Activated naive CD4-positive, alpha-beta T cell treated with anti-CD3 and anti-CD28 coated beads, Interleukin-2, amount 10 ng/mL, durations not matched to agents 7 days and 5 days (primary cell): Measurements from ENCODE around the gene ACP2.
A peak's percentile ranks its signal among the peaks of the same experiment; 100 is the strongest.

Experiments
- CTCF ChIA-PET: fragments of 350-600 bp; sonication (Branson Sonifier 250); formaldehyde crosslinking; loops from one replicate; lab custom pipeline; 2021; ENCODE audit warnings: antibody characterized with exemption; lab: Charles Lee
- DNase-seq: peaks from one replicate; pipeline ENCODE4 v3.0.0-alpha.2; 2020
- H3K27ac Mint-ChIP-seq: one replicate; pipeline ENCODE4 v1.8.0; 2021; ENCODE audit warnings: mild to moderate bottlenecking, moderate library complexity, mixed read lengths
- H3K27me3 Mint-ChIP-seq: one replicate; pipeline ENCODE4 v1.8.0; 2021; ENCODE audit warnings: mild to moderate bottlenecking, mixed read lengths
- H3K36me3 Mint-ChIP-seq: one replicate; pipeline ENCODE4 v1.8.0; 2021; ENCODE audit warnings: mixed read lengths
- H3K4me1 Mint-ChIP-seq: one replicate; pipeline ENCODE4 v1.8.0; 2021; ENCODE audit warnings: mixed read lengths
- H3K4me3 Mint-ChIP-seq: one replicate; pipeline ENCODE4 v1.8.0; 2021; ENCODE audit warnings: mild to moderate bottlenecking, moderate library complexity, mixed read lengths
- H3K9me3 Mint-ChIP-seq: one replicate; pipeline ENCODE4 v1.8.0; 2021; ENCODE audit warnings: mixed read lengths

The ACP2 gene

DNA sequence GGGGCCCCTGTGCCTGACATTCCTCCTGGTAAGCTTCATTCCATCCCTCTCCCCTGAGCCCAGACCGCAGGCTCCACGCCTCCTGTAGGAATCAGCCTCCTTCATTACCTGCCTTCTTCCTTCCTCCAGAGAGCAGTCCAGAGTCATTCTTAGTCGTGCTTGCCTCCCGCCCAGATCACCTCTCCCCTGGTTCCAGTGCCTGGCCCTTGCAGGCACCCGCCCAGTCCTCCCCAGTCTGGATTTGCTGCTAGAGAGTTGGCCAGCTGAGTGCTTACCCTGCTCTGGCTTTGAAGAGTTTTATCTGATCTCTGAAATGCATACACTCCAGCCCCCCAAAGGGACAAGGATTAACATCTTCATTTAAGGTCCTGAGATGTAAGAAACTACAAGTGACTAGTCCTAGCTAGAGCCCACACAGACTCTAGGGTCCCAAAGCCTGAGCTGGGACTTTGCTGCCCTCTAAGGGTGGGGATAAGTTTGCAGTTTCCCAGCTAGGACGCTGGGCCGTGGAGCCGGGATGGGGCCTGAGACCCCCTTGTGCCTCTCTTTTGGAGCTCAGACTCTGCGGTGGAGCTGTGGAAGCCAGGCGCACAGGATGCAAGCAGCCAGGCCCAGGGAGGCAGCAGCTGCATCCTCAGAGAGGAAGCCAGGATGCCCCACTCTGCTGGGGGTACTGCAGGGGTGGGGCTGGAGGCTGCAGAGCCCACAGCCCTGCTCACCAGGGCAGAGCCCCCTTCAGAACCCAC is 10.8 kb upstream of the ACP2 start:
- peak; percentile 57 for DNase-seq
- Mint-ChIP-seq H3K27me3 (no peaks in the 10 kb centered on the region), H3K4me3 (no peak overlapping the region), H3K4me1 (peaks cover 18% of the 10 kb centered on the region), H3K36me3 (peaks cover 2% of the 10 kb centered on the region), H3K27ac (peak overlapping the region; percentile 66), H3K9me3 (no peaks in the 10 kb centered on the region)
- CTCF ChIA-PET: interaction anchor here (0.6 to 3.9 kb wide), 25 partner anchors 8 to 195 kb away, joined by 3 to 39 read pairs (median 5); partner anchors contain the start of genes ACP2, ARFGAP2 and DDB2

DNA sequence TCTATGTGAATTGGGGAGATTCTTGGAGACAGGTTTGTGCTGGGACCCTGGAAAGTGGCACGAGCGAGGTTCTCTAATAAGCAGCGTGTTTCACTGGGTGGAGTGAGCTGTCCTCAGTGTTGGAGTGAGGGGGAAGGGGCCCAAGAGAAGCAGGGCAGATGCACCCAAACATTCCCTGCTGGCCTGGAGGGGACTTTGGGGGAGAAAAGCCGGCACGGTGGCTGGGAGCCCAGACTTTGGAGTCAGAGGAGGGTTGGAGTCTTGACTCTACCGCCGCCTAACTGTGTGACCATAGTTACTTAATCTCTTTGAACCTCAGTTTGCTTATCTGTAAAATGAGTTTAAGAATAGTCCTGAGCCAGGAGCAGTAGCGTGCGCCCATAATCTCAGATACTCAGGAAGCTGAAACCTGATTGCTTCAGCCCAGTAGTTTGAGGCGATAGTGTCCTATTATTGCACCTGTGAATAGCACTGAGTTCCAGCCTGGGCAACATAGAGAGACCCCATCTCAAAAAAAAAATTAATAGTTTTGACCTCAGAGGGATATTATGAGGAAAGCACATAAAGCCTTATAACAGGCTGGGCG is 9.8 kb upstream of the ACP2 start:
- H3K4me3 Mint-ChIP-seq: no peak overlapping the region
- no peaks in the 10 kb centered on the region for H3K27me3 Mint-ChIP-seq
- CTCF ChIA-PET: interaction anchor here (1.0 to 3.9 kb wide), 16 partner anchors 10 to 196 kb away, joined by 3 to 39 read pairs (median 8); partner anchors contain the start of genes ACP2, ARFGAP2 and DDB2
- H3K36me3 Mint-ChIP-seq: no peaks in the 10 kb centered on the region
- peaks cover 16% of the 10 kb centered on the region for H3K4me1 Mint-ChIP-seq
- H3K9me3 Mint-ChIP-seq: no peaks in the 10 kb centered on the region
- no peak for DNase-seq
- no peak overlapping the region for H3K27ac Mint-ChIP-seq

DNA sequence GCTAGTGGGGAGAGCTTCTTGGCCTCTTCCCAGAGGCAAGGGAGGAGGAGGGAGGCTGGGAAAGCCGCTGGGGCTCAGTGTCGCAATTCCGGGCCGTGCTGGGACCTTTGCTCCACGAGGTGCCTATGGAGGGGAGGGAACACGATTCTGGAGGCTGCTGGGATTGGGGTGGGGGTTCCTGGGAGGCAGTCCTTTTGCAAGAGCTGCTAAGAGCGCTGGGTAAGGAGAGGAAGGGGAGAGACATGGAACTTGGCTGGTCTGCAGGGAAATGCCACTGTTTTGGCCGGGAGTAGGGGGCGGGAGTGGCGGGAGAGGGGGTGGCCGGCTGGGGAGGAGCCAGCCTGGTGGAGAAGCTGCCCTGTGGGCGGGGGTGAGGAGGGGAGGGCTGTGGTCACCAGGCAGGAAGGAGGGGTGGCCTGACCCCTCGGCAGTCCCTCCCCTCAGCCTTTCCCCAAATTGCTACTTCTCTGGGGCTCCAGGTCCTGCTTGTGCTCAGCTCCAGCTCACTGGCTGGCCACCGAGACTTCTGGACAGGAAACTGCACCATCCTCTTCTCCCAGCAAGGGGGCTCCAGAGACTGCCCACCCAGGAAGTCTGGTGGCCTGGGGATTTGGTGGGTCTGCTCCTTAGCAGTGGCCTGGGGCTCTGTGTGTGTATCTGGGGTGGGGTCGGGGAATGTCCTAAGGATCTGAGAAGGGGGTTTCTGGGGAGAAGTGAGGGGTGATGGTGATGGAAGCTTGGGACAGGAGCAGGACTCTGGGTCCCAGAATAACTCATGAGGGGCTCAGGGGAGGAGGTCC is 9.1 kb upstream of the ACP2 start, which contains the start of gene NR1H3:
Gene NR1H3 (plus strand): TSS at position 480 of the 800 bp plus-strand sequence. CDS start 1,221 bp downstream, outside the sequence.
- H3K36me3 Mint-ChIP-seq: no peaks in the 10 kb centered on the region
- CTCF ChIA-PET: interaction anchor here (0.9 to 3.9 kb wide), 9 partner anchors 10 to 77 kb away, joined by 3 to 39 read pairs (median 4); partner anchors contain the start of gene ACP2
- no peaks in the 10 kb centered on the region for H3K27me3 Mint-ChIP-seq
- DNase-seq: no peak
- H3K4me3 Mint-ChIP-seq: no peak within 1 kb of the TSS
- H3K27ac Mint-ChIP-seq: no peak within 1 kb of the TSS
- peaks cover 16% of the 10 kb centered on the region for H3K4me1 Mint-ChIP-seq
- H3K9me3 Mint-ChIP-seq: no peaks in the 10 kb centered on the region

DNA sequence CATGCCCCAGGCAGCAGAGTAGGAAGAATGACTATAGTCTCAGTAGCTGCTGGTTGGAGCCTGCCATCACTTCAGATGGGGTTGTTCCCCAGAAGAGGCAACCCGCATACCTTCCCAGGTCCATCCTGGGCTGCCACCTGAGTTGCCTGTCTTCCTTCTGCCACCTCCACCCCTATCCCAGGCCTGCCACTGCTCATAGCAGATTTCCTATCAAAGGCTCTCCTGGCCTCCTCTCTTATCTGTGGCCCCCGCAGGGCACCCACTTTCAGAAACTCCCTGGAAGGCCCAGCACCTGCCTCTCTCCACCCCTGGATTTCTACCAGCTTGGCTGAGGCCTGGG is 8.5 kb upstream of the ACP2 start:
- CTCF ChIA-PET: interaction anchor here (0.9 to 3.9 kb wide), 5 partner anchors 10 to 77 kb away, joined by 3 to 39 read pairs (median 4); partner anchors contain the start of gene ACP2
- no peaks in the 10 kb centered on the region for H3K36me3 Mint-ChIP-seq
- H3K27me3 Mint-ChIP-seq: no peaks in the 10 kb centered on the region
- no peaks in the 10 kb centered on the region for H3K9me3 Mint-ChIP-seq
- no peak for DNase-seq
- H3K4me1 Mint-ChIP-seq: peaks cover 16% of the 10 kb centered on the region
- no peak overlapping the region for H3K27ac Mint-ChIP-seq
- no peak overlapping the region for H3K4me3 Mint-ChIP-seq

DNA sequence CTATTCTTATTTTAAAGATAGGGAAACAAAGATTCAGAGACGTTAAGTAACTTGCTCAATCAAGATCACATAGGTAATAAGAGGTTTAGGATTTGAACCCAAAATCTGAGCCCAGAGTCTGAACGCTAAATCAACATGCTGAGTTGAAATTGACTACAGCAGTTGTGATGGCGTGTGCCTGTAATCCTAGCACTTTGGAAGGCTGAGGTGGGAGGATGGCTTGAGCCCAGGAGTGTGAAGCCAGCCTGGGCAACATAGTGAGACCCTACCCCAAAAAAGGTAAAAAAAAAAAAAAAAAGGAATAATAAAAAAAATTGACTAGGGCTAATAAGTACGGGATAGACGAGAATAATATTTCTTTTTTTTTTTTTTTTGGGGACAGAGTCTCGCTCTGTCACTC is 7.8 kb upstream of the ACP2 start:
- Mint-ChIP-seq H3K36me3 (peaks cover 1% of the 10 kb centered on the region), H3K4me1 (peaks cover 16% of the 10 kb centered on the region), H3K9me3 (no peaks in the 10 kb centered on the region), H3K4me3 (no peak overlapping the region), H3K27me3 (no peaks in the 10 kb centered on the region), H3K27ac (no peak overlapping the region)
- CTCF ChIA-PET: no interaction called here
- no peak for DNase-seq

DNA sequence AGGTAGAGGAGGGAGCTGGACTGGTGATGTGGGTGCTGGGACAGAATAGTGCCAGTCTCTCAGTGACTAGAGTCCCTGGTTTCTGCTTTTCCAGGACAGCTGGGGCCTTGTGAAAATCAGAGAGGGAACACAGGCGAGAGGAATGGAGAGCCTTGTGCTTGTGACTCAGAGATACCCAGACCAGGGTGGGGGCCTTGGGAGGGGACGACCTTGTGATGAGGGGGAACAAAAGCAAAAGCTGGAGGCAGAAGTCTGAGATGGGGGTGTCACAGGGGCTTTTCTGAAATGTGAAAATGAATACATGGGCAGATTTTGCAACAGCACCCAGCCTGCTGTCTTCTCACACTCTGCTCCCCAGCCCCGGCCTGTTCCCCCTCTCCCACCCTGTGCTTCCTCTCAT is 5.8 kb upstream of the ACP2 start:
- no peaks in the 10 kb centered on the region for H3K27me3 Mint-ChIP-seq
- H3K4me3 Mint-ChIP-seq: no peak overlapping the region
- CTCF ChIA-PET: interaction anchor here (1.3 kb wide), 1 partner anchor 20 kb away, joined by 4 read pairs; no protein-coding TSS in a partner anchor
- DNase-seq: no peak
- no peak overlapping the region for H3K27ac Mint-ChIP-seq
- no peaks in the 10 kb centered on the region for H3K9me3 Mint-ChIP-seq
- peaks cover 16% of the 10 kb centered on the region for H3K4me1 Mint-ChIP-seq
- H3K36me3 Mint-ChIP-seq: peaks cover 1% of the 10 kb centered on the region

DNA sequence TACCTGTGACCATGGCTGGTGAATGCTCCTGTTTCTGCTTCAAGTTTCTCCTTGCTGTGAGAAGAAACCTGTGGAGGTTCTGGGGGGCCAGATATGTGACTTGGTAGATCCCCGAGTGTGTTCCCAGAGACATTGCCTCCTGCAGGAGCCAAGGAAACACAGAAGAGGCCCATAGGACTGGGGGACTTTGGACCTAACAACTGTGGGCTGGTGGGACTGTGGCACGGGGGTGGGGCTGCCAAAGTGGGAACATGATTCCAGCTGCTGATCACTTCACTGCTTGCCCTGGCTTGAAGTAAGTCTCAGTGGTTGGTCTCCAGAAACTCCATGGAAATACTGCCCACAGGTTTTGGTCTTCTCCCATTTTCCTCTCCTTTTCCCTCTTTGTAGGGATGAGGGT is 5.0 kb upstream of the ACP2 start:
- Mint-ChIP-seq H3K4me3 (no peak overlapping the region), H3K9me3 (no peaks in the 10 kb centered on the region), H3K4me1 (peaks cover 18% of the 10 kb centered on the region), H3K27me3 (no peaks in the 10 kb centered on the region), H3K36me3 (peaks cover 1% of the 10 kb centered on the region), H3K27ac (no peak overlapping the region)
- DNase-seq: no peak
- CTCF ChIA-PET: interaction anchor here (1.3 kb wide), 1 partner anchor 19 kb away, joined by 4 read pairs; no protein-coding TSS in a partner anchor

DNA sequence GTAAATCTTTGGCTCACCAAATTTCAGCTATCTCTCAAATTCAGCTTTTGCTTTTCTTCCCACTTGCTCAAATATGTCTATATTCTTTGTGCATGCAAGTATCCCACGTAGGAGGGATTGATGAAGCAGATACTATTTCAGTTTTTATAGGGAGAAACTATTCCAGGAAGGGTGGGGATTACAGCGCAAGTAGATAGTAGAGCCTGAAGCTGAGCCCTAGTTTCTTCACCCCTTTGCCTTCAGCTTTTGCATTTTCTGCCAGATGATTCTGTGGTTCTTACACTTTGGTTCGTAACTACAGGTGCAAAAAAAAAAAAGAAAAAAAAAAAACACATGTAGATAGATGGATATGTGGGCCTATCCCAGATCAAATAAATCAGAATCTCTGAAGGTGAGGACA is 3.1 kb upstream of the ACP2 start:
- Mint-ChIP-seq H3K9me3 (no peaks in the 10 kb centered on the region), H3K4me3 (no peak overlapping the region), H3K36me3 (peaks cover 9% of the 10 kb centered on the region), H3K27me3 (no peaks in the 10 kb centered on the region), H3K4me1 (peaks cover 31% of the 10 kb centered on the region), H3K27ac (no peak overlapping the region)
- CTCF ChIA-PET: interaction anchor here (1.0 kb wide), 1 partner anchor 8 kb away, joined by 4 read pairs; no protein-coding TSS in a partner anchor
- DNase-seq: no peak

DNA sequence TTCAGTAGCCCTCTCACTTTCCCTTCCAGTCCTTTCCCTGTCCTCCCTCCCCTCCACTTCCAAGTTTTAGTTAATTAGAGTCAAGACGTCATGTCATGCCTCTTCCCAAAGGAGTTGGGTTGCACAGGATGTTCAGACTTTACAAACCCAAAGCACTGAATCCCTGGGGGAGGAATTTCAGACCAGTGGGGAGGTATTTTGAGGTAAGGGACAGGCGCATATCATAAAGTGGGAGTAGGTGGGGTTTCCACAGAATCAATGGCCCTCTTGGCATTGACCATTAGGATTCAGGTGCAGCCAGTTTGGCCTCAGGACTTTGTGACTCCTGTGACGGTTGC is 733 bp upstream of the ACP2 start:
- peaks cover 27% of the 10 kb centered on the region for H3K36me3 Mint-ChIP-seq
- CTCF ChIA-PET: interaction anchor here (1.3 to 6.0 kb wide), 8 partner anchors 9 to 72 kb away, joined by 3 to 39 read pairs (median 9); partner anchors contain the start of gene NR1H3
- peaks cover 32% of the 10 kb centered on the region for H3K4me1 Mint-ChIP-seq
- H3K9me3 Mint-ChIP-seq: no peaks in the 10 kb centered on the region
- peak overlapping the region; percentile 99 for H3K4me3 Mint-ChIP-seq
- peak overlapping the region; percentile 97 for H3K27ac Mint-ChIP-seq
- no peak for DNase-seq
- H3K27me3 Mint-ChIP-seq: no peaks in the 10 kb centered on the region

DNA sequence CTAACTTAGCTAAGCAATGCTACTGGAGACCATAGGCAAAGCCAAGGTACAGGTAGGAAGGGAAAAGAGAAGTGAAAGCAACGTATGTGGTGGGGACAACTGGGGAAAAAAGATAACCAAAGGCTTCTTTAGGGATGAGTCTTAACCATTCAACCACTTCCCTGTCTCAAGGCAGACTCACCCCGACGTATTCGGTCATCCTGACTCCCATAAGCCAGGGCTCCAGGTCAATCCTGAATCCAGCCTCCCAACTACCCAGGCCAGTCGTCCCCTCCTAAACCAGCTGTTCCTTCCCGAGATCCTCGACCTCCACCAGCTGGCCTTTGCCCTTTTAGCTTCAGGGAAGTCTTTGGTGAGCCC is 330 bp downstream of the ACP2 start:
- CTCF ChIA-PET: interaction anchor here (0.9 to 6.0 kb wide), 13 partner anchors 10 to 70 kb away, joined by 3 to 39 read pairs (median 6); partner anchors contain the start of genes DDB2 and NR1H3
- H3K36me3 Mint-ChIP-seq: peaks cover 33% of the 10 kb centered on the region
- H3K27me3 Mint-ChIP-seq: no peaks in the 10 kb centered on the region
- H3K4me3 Mint-ChIP-seq: peak overlapping the region; percentile 99
- no peaks in the 10 kb centered on the region for H3K9me3 Mint-ChIP-seq
- H3K27ac Mint-ChIP-seq: peak overlapping the region; percentile 97
- peaks cover 32% of the 10 kb centered on the region for H3K4me1 Mint-ChIP-seq
- DNase-seq: no peak

DNA sequence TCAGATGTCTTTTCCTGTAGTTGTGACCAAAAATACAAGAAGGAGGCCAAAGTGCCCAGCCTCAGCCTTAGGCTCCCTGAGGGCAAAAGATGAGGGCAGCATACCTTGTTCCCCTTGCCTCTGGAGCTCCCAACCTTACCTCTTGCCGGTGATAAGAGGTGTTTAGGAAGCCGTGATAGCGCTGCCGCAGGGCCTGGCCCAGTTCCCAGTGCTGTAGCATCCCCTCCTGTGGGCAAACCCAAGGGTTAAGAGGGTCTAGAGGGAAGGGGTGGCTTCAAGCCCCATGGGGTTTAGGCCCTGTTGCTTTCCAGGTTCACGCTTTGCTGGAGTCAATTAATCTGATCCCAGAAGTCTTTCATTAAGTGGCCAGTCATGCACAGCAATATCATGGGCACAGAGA is 1.1 kb downstream of the ACP2 start:
- H3K27me3 Mint-ChIP-seq: no peaks in the 10 kb centered on the region

DNA sequence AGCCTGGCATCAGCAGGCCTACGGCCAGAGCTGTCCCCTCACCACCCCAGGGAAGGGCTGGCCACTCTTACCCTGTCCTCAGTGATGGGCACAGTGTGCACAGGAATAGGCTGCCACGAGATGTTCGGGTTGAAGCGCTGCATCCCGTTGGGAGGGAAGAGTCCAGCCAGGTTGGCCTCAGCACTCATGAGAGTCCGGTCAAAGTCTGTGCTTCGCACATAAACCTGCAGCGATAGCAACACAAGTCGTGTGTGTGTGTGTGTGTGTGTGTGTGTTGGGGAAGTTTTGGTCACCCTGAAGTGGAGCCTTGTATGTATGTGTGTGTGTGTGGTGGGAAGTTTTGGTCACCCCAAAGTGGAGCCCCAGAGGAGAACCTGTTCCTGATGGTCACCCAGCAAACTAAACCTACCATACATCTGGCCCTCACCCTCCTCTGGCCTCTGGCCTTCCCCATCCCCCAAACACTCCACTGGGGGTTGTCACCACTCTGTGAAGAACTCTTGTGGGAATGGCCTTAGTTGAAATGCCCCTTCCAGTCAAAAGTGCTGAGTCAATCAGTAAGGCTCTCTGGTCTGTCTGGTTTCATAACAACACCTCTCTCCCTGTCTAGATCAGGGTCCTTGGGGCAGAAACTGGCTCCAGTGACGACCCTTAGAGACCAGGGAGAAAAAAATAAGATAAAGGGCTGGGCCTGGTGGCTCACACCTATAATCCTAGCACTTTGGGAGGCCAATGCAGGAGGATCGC is 2.8 kb downstream of the ACP2 start:
- H3K36me3 Mint-ChIP-seq: peaks cover 51% of the 10 kb centered on the region
- H3K27ac Mint-ChIP-seq: no peak overlapping the region
- H3K4me3 Mint-ChIP-seq: no peak overlapping the region
- DNase-seq: no peak
- H3K4me1 Mint-ChIP-seq: peaks cover 32% of the 10 kb centered on the region
- no peaks in the 10 kb centered on the region for H3K27me3 Mint-ChIP-seq
- CTCF ChIA-PET: interaction anchor here (3.8 to 6.0 kb wide), 2 partner anchors 10 to 13 kb away, joined by 15 to 39 read pairs; partner anchors contain the start of gene NR1H3
- no peaks in the 10 kb centered on the region for H3K9me3 Mint-ChIP-seq

More for the DNA sequence above, 1.1 kb downstream of the ACP2 start:
- Mint-ChIP-seq H3K9me3 (no peaks in the 10 kb centered on the region), H3K4me3 (peak overlapping the region; percentile 99), H3K36me3 (peaks cover 39% of the 10 kb centered on the region), H3K4me1 (peaks cover 32% of the 10 kb centered on the region), H3K27ac (no peak overlapping the region)
- CTCF ChIA-PET: interaction anchor here (1.0 to 6.0 kb wide), 9 partner anchors 11 to 70 kb away, joined by 3 to 39 read pairs (median 8); partner anchors contain the start of gene NR1H3
- DNase-seq: no peak
